Progenitor cell of endocrine pancreas (in vitro differentiated cells): ENCODE results near the gene PTOV1. TPM values are rescaled to one million over a fixed set of nuclear protein-coding genes. Genes with fewer than 3 reads are reported as not detected.
"Not testable (repeated sequence)": the region's sequence is repeated elsewhere in the genome, so short reads cannot be mapped to it uniquely, and the experiment has no call there.

ENCODE experiments used
- DNase-seq: peaks from one replicate; pipeline ENCODE4 v3.0.0; 2021; ENCODE audit warnings: low spot score; ENCODE audit not compliant: unreplicated experiment
- H3K27ac Mint-ChIP-seq: 2 replicates; pipeline ENCODE4 v1.8.0; 2021; ENCODE audit warnings: mild to moderate bottlenecking, moderate library complexity, mixed read lengths
- H3K27me3 Mint-ChIP-seq: 2 replicates; pipeline ENCODE4 v1.8.0; 2021; ENCODE audit warnings: mixed read lengths
- H3K36me3 Mint-ChIP-seq: 2 replicates; pipeline ENCODE4 v1.8.0; 2022; ENCODE audit warnings: mixed read lengths; ENCODE audit not compliant: insufficient read depth
- H3K4me1 Mint-ChIP-seq: 2 replicates; pipeline ENCODE4 v1.8.0; 2021; ENCODE audit warnings: low read depth, mixed read lengths
- H3K4me3 Mint-ChIP-seq: 2 replicates; pipeline ENCODE4 v1.8.0; 2021; ENCODE audit warnings: low read depth, mild to moderate bottlenecking, moderate library complexity, mixed read lengths
- H3K9me3 Mint-ChIP-seq: 2 replicates; pipeline ENCODE4 v1.8.0; 2021; ENCODE audit warnings: low read depth, mixed read lengths
- total RNA-seq: library from RNA; stranded (reverse); gene quantifications from 2 replicates; pipeline ENCODE4 v1.2.1, GENCODE V29; 2021
- TF ChIP-seq, protein P1 (sequence below): fragments of 200-600 bp; sonication (generic); IDR thresholded peaks from one replicate; pipeline ENCODE4 v1.5.0; 2021; ENCODE audit warnings: antibody characterized with exemption, mild to moderate bottlenecking; ENCODE audit not compliant: unreplicated experiment

The PTOV1 gene
- total RNA-seq, 1 donor from 2014 or later: 564 TPM

DNA sequence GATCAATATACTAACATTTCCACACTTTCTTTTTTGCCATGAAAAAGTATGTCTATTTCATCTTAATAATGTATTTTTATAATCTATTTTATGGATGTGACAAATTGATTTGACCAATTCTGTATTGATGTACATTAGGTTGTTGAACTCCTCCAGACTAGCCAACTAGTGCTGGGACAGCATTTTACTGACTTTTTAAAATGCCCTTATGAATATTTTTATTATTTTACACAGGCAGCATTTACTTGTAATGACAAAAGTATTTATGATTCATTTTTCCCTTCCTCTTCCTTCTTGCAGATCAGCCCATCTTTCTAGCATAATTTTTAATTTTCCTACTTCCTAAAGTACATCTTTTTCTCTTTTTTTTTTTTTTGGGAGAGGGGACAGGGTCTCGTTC is 36.9 kb upstream of the PTOV1 start:
- Mint-ChIP-seq H3K36me3 (no peaks in the 10 kb centered on the region), H3K4me3 (peak overlapping the region; percentile 39), H3K4me1 (peaks cover 17% of the 10 kb centered on the region), H3K27me3 (no peaks in the 10 kb centered on the region), H3K27ac (peak overlapping the region; percentile 59), H3K9me3 (no peaks in the 10 kb centered on the region)
- TF ChIP-seq, protein P1, sequence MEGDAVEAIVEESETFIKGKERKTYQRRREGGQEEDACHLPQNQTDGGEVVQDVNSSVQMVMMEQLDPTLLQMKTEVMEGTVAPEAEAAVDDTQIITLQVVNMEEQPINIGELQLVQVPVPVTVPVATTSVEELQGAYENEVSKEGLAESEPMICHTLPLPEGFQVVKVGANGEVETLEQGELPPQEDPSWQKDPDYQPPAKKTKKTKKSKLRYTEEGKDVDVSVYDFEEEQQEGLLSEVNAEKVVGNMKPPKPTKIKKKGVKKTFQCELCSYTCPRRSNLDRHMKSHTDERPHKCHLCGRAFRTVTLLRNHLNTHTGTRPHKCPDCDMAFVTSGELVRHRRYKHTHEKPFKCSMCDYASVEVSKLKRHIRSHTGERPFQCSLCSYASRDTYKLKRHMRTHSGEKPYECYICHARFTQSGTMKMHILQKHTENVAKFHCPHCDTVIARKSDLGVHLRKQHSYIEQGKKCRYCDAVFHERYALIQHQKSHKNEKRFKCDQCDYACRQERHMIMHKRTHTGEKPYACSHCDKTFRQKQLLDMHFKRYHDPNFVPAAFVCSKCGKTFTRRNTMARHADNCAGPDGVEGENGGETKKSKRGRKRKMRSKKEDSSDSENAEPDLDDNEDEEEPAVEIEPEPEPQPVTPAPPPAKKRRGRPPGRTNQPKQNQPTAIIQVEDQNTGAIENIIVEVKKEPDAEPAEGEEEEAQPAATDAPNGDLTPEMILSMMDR: no peak
- no peak for DNase-seq

DNA sequence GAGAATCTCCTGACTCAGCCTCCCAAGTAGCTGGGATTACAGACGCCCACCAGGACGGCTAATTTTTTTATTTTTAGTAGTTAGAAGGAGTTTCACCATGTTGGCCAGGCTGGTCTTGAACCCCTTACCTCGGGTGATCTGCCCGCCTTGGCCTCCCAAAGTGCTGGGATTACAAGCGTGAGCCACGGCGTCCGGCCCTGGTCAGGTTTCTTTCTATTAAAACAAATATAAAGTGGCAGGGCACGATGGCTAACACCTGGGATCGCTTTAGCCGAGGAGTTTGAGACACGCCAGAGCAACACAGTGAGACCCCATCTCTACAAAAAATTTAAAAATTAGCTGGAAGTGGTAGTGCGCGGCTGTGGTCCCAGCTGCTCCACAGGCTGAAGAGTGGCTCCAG is 34.4 kb upstream of the PTOV1 start:
- no peaks in the 10 kb centered on the region for H3K9me3 Mint-ChIP-seq
- no peak overlapping the region for H3K4me3 Mint-ChIP-seq
- H3K36me3 Mint-ChIP-seq: peaks cover 5% of the 10 kb centered on the region
- peak overlapping the region; percentile 16 for H3K27ac Mint-ChIP-seq
- H3K4me1 Mint-ChIP-seq: peaks cover 26% of the 10 kb centered on the region
- TF ChIP-seq, protein P1: no peak
- DNase-seq: no peak
- no peaks in the 10 kb centered on the region for H3K27me3 Mint-ChIP-seq

GRCh38 chr19:49817964-49818648 is 32.9 kb upstream of the PTOV1 start, which contains the start of gene MED25:
TSS of gene MED25 (plus strand) at chr19:49818289. CDS start at chr19:49818342, 53 bp downstream.
- Mint-ChIP-seq H3K36me3 (peaks cover 5% of the 10 kb centered on the region), H3K4me3 (peak within 1 kb of the TSS; percentile 99), H3K27ac (peak within 1 kb of the TSS; percentile 99), H3K9me3 (no peaks in the 10 kb centered on the region), H3K27me3 (no peaks in the 10 kb centered on the region), H3K4me1 (peaks cover 22% of the 10 kb centered on the region)
- DNase-seq: peak; percentile 82
- TF ChIP-seq, protein P1: peak; percentile 41

GRCh38 chr19:49818649-49819370 is 32.1 kb upstream of the PTOV1 start:
- peak overlapping the region; percentile 99 for H3K4me3 Mint-ChIP-seq
- H3K9me3 Mint-ChIP-seq: no peaks in the 10 kb centered on the region
- TF ChIP-seq, protein P1: no peak
- H3K36me3 Mint-ChIP-seq: peaks cover 5% of the 10 kb centered on the region
- peak overlapping the region; percentile 99 for H3K27ac Mint-ChIP-seq
- H3K27me3 Mint-ChIP-seq: no peaks in the 10 kb centered on the region
- DNase-seq: no peak
- H3K4me1 Mint-ChIP-seq: peaks cover 22% of the 10 kb centered on the region

GRCh38 chr19:49819452-49820115 is 31.4 kb upstream of the PTOV1 start:
- not testable (repeated sequence) for DNase-seq, H3K27me3 Mint-ChIP-seq, H3K9me3 Mint-ChIP-seq, H3K36me3 Mint-ChIP-seq
- peak overlapping the region; percentile 99 for H3K4me3 Mint-ChIP-seq
- H3K4me1 Mint-ChIP-seq: peaks cover 19% of the 10 kb centered on the region
- H3K27ac Mint-ChIP-seq: peak overlapping the region; percentile 99
